Peyer's patch (tissue), 4 donors: ENCODE results near the gene MEPE. TPM values are rescaled to one million over a fixed set of nuclear protein-coding genes. Genes with fewer than 3 reads are reported as not detected.
A peak's percentile ranks its signal among the peaks of the same experiment; 100 is the strongest.

Source experiments
- DNase-seq, 3 donors: peaks; one replicate each; pipeline ENCODE4 v3.0.0-alpha.2; 2017 to 2019
- H3K27ac ChIP-seq, 4 donors: fragments of 200-600 bp; sonication (generic); one replicate each; pipeline ENCODE4 v1.5.1; 2016 to 2019
- H3K27me3 ChIP-seq, 2 donors: fragments of 200-600 bp; sonication (generic); one replicate each; pipeline ENCODE4 v1.5.1; 2019
- H3K36me3 ChIP-seq, 3 donors: fragments of 200-600 bp; sonication (generic); one replicate each; pipeline ENCODE4 v1.5.1; 2016 to 2019
- H3K4me1 ChIP-seq, 4 donors: fragments of 200-600 bp; sonication (generic); one replicate each; pipeline ENCODE4 v1.5.1; 2016 to 2019
- H3K4me3 ChIP-seq, 4 donors: fragments of 200-600 bp; sonication (generic); 1 replicate in 3 of 4; 2 replicates in 1 of 4; pipeline ENCODE4 v1.5.1; 2016 to 2019; ENCODE audit warnings: mild to moderate bottlenecking in 1 of 4
- H3K9me3 ChIP-seq, 4 donors: fragments of 200-600 bp; sonication (generic); one replicate each; pipeline ENCODE4 v1.5.1; 2016 to 2019; ENCODE audit warnings: mild to moderate bottlenecking in 1 of 4
- POLR2A ChIP-seq, 2 donors: fragments of 450-650 bp; IDR thresholded peaks; one replicate each; pipeline ENCODE4 v1.5.1; 2017; ENCODE audit warnings: antibody characterized with exemption in 2 of 2, mild to moderate bottlenecking in 2 of 2, moderate library complexity in 2 of 2
- total RNA-seq, 4 donors: library from RNA; depleted of rRNA; stranded (reverse); fragments of >200 nt; gene quantifications; one replicate each; pipeline ENCODE4 v1.1.0, GENCODE V29; 2016
- TF ChIP-seq, protein P1 (sequence below), 6 experiments: fragments of 450-650 bp in 4 of 6; fragments of 200-600 bp in 2 of 6; sonication (generic) in 1 of 6; IDR thresholded peaks; one replicate each; pipeline ENCODE4 v1.5.1; 2017 to 2019; ENCODE audit warnings: antibody characterized with exemption in 6 of 6, mild to moderate bottlenecking in 3 of 6, moderate library complexity in 1 of 6

The MEPE gene
- total RNA-seq, 4 donors from 2014 or later: not detected

- Histone ChIP-seq H3K4me1 (peaks cover 0 to 4% (median 0%) of the 10 kb centered on the region in 4 donors), H3K4me3 (no peak overlapping the region), H3K9me3 (no peaks in the 10 kb centered on the region), H3K27ac (no peak overlapping the region), H3K27me3 (no peaks in the 10 kb centered on the region), H3K36me3 (no peaks in the 10 kb centered on the region)
- no peak for DNase-seq
- no peak for TF ChIP-seq POLR2A (IDR thresholded peaks at IDR 0.05)
- TF ChIP-seq, protein P1, sequence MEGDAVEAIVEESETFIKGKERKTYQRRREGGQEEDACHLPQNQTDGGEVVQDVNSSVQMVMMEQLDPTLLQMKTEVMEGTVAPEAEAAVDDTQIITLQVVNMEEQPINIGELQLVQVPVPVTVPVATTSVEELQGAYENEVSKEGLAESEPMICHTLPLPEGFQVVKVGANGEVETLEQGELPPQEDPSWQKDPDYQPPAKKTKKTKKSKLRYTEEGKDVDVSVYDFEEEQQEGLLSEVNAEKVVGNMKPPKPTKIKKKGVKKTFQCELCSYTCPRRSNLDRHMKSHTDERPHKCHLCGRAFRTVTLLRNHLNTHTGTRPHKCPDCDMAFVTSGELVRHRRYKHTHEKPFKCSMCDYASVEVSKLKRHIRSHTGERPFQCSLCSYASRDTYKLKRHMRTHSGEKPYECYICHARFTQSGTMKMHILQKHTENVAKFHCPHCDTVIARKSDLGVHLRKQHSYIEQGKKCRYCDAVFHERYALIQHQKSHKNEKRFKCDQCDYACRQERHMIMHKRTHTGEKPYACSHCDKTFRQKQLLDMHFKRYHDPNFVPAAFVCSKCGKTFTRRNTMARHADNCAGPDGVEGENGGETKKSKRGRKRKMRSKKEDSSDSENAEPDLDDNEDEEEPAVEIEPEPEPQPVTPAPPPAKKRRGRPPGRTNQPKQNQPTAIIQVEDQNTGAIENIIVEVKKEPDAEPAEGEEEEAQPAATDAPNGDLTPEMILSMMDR (IDR thresholded peaks at IDR 0.05): no peak
These were observed 11.2 kb downstream of the MEPE start for GRCh38 chr4:87843936-87844335.

DNA sequence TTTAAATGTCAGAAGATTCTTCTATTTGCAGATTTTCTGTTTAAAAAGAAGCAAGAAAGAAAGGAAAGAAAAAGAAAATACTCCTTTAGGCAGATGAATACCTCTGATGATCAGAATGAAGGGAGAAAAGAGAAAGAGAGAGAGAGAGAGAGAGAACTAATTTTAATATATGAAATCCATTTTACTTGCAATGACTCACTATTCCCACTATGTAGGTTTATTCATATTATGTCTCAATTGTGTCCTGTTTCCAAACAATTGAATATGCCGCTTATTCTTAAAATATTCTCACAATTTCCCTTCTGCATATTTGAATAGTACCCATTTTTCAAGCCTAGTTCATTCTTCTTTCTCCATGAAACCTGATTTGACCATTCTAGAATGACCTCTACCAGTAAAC, 11.7 kb downstream of the MEPE start:
- TF ChIP-seq, protein P1 (IDR thresholded peaks at IDR 0.05): no peak
- no peak for TF ChIP-seq POLR2A (IDR thresholded peaks at IDR 0.05)
- no peaks in the 10 kb centered on the region for H3K9me3 ChIP-seq
- DNase-seq: no peak
- H3K4me1 ChIP-seq: peaks cover 0 to 4% (median 0%) of the 10 kb centered on the region in 4 donors
- H3K36me3 ChIP-seq: no peaks in the 10 kb centered on the region
- H3K27me3 ChIP-seq: no peaks in the 10 kb centered on the region
- no peak overlapping the region for H3K4me3 ChIP-seq
- no peak overlapping the region for H3K27ac ChIP-seq

GRCh38 chr4:87846226-87846625, 13.5 kb downstream of the MEPE start:
- no peak for TF ChIP-seq POLR2A (IDR thresholded peaks at IDR 0.05)
- TF ChIP-seq, protein P1 (IDR thresholded peaks at IDR 0.05): no peak
- peaks cover 0 to 4% (median 0%) of the 10 kb centered on the region in 4 donors for H3K4me1 ChIP-seq
- no peak for DNase-seq

GRCh38 chr4:87848622-87849351, 16.0 kb downstream of the MEPE start:
- H3K27ac ChIP-seq: no peak overlapping the region
- no peaks in the 10 kb centered on the region for H3K36me3 ChIP-seq
- no peaks in the 10 kb centered on the region for H3K27me3 ChIP-seq
- no peaks in the 10 kb centered on the region for H3K9me3 ChIP-seq
- peaks cover 0 to 4% (median 0%) of the 10 kb centered on the region in 4 donors for H3K4me1 ChIP-seq
- no peak for TF ChIP-seq POLR2A (IDR thresholded peaks at IDR 0.05)
- TF ChIP-seq, protein P1 (IDR thresholded peaks at IDR 0.05): peak in 5 of 6 experiments; percentile 28 to 53 (median 49)
- peak in 2 of 3 donors; percentile 24 to 57 for DNase-seq
- no peak overlapping the region for H3K4me3 ChIP-seq

More at GRCh38 chr4:87846226-87846625, 13.5 kb downstream of the MEPE start:
- Histone ChIP-seq H3K27ac (no peak overlapping the region), H3K36me3 (no peaks in the 10 kb centered on the region), H3K27me3 (no peaks in the 10 kb centered on the region), H3K9me3 (no peaks in the 10 kb centered on the region), H3K4me3 (no peak overlapping the region)

DNA sequence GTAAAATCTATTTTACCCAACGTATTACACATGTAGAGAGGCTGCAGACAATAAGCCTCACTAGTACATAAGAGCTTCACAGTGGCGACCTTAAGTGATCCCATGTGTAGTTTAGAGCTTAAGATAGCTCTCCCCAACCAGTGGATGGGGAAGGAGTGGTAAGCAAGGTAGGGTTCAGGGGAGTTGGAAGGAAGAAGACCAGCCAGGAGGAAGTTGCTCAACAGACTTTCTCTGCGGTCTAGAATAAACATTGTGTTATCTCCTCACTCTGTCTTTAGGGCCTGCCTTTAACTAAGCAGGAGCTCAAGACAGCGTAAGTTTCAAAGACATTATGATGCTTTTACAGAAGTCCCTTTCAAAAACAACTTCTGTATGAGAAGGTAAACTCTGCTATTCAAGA, 16.8 kb downstream of the MEPE start:
- H3K4me3 ChIP-seq: no peak overlapping the region
- H3K36me3 ChIP-seq: no peaks in the 10 kb centered on the region
- DNase-seq: no peak
- H3K27ac ChIP-seq: no peak overlapping the region
- TF ChIP-seq, protein P1 (IDR thresholded peaks at IDR 0.05): no peak
- no peak for TF ChIP-seq POLR2A (IDR thresholded peaks at IDR 0.05)
- peaks cover 0 to 4% (median 0%) of the 10 kb centered on the region in 4 donors for H3K4me1 ChIP-seq
- H3K9me3 ChIP-seq: no peaks in the 10 kb centered on the region
- no peaks in the 10 kb centered on the region for H3K27me3 ChIP-seq
